DOHH2 (cell line): ENCODE measurements around the gene SEL1L3.

Experiments used
- H3F3A ChIP-seq: fragments of 200-600 bp; sonication (generic), shearing (Covaris generic); 2 replicates; pipeline ENCODE4 v1.6.0; 2016; ENCODE audit warnings: antibody characterized with exemption, mild to moderate bottlenecking; ENCODE audit not compliant: control insufficient read depth, insufficient read depth
- H3K27ac ChIP-seq: fragments of 200-600 bp; sonication (generic); 2 replicates; pipeline ENCODE4 v1.5.1; 2014; ENCODE audit warnings: low read depth, mild to moderate bottlenecking, low read length, moderate library complexity
- H3K27me3 ChIP-seq: fragments of 200-600 bp; sonication (generic); 2 replicates; pipeline ENCODE4 v1.6.1; 2014; ENCODE audit warnings: mild to moderate bottlenecking, low read length, mixed read lengths; ENCODE audit not compliant: control insufficient read depth
- H3K36me3 ChIP-seq: fragments of 200-600 bp; sonication (generic); 2 replicates; pipeline ENCODE4 v1.6.1; 2014; ENCODE audit warnings: mild to moderate bottlenecking, low read length, moderate library complexity, mixed read lengths; ENCODE audit not compliant: control insufficient read depth
- H3K4me1 ChIP-seq: fragments of 200-600 bp; sonication (generic); 2 replicates; pipeline ENCODE4 v1.6.1; 2014; ENCODE audit warnings: mild to moderate bottlenecking, low read length, mixed read lengths; ENCODE audit not compliant: control insufficient read depth
- H3K4me2 ChIP-seq: fragments of 200-600 bp; sonication (generic); 2 replicates; pipeline ENCODE4 v1.6.0; 2014; ENCODE audit warnings: mild to moderate bottlenecking, low read length, moderate library complexity
- H3K4me3 ChIP-seq: fragments of 200-600 bp; sonication (generic); 2 replicates; pipeline ENCODE4 v1.5.1; 2014; ENCODE audit warnings: mild to moderate bottlenecking, low read length, mixed read lengths
- H3K79me2 ChIP-seq: fragments of 200-600 bp; sonication (generic); 2 replicates; pipeline ENCODE4 v1.6.1; 2014; ENCODE audit warnings: mild to moderate bottlenecking, low read length, mixed read lengths; ENCODE audit not compliant: control insufficient read depth
- H3K9me2 ChIP-seq: fragments of 200-600 bp; sonication (generic); replicated peaks from 2 replicates; pipeline ENCODE4 v1.6.1; 2014; ENCODE audit warnings: mild to moderate bottlenecking, low read length, mixed read lengths; ENCODE audit not compliant: control insufficient read depth
- H3K9me3 ChIP-seq: fragments of 200-600 bp; sonication (generic); 2 replicates; pipeline ENCODE4 v1.6.1; 2014; ENCODE audit warnings: antibody characterized with exemption, low read length, mixed read lengths; ENCODE audit not compliant: control insufficient read depth, insufficient read depth
- H4K20me1 ChIP-seq: fragments of 200-600 bp; sonication (generic); 2 replicates; pipeline ENCODE4 v1.6.0; 2014; ENCODE audit warnings: low read depth, mild to moderate bottlenecking, antibody characterized with exemption, low read length, moderate library complexity; ENCODE audit not compliant: control insufficient read depth, insufficient read depth
- EZH2phosphoT487 ChIP-seq: fragments of 200-600 bp; sonication (generic); IDR thresholded peaks from 2 replicates; pipeline ENCODE4 v1.6.1; 2017; ENCODE audit warnings: borderline replicate concordance, mild to moderate bottlenecking, antibody characterized with exemption, low read length, moderate library complexity, mixed read lengths
- TF ChIP-seq, protein P1 (sequence below): fragments of 200-600 bp; sonication (generic); IDR thresholded peaks from one replicate; pipeline ENCODE4 v1.5.1; 2014; ENCODE audit warnings: antibody characterized with exemption, mild to moderate bottlenecking, low read depth, low read length; ENCODE audit not compliant: poor library complexity, severe bottlenecking

SEL1L3 gene

DNA sequence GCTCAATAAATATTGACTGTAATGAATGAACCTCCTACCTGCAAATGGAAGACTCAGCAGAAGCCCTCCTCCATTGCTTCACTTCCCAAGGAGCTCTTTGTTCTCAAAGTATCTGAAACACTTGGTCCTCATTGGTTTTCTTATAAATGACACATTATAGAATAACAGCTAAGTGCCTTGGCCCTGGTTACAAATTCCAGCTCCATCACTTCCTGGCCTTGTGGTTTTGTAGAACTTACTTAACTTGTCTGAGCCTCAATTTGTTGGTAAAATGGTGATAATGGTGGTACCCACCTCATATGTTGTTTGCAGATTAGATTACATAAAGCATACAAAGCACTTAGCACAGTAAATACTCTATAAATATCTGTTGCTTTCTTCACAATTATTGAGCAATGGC lies 26.0 kb upstream of the SEL1L3 start:
- no peak overlapping the region for H3K4me2 ChIP-seq
- H3K4me3 ChIP-seq, result no peak overlapping the region
- H3K27me3 ChIP-seq, result no peaks in the 10 kb centered on the region
- H3K9me3 ChIP-seq, result no peaks in the 10 kb centered on the region
- H3K4me1 ChIP-seq, result peaks cover 35% of the 10 kb centered on the region
- no peaks in the 10 kb centered on the region for H3K9me2 ChIP-seq
- TF ChIP-seq, protein P1, sequence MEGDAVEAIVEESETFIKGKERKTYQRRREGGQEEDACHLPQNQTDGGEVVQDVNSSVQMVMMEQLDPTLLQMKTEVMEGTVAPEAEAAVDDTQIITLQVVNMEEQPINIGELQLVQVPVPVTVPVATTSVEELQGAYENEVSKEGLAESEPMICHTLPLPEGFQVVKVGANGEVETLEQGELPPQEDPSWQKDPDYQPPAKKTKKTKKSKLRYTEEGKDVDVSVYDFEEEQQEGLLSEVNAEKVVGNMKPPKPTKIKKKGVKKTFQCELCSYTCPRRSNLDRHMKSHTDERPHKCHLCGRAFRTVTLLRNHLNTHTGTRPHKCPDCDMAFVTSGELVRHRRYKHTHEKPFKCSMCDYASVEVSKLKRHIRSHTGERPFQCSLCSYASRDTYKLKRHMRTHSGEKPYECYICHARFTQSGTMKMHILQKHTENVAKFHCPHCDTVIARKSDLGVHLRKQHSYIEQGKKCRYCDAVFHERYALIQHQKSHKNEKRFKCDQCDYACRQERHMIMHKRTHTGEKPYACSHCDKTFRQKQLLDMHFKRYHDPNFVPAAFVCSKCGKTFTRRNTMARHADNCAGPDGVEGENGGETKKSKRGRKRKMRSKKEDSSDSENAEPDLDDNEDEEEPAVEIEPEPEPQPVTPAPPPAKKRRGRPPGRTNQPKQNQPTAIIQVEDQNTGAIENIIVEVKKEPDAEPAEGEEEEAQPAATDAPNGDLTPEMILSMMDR, result no peak
- no peak for TF ChIP-seq EZH2phosphoT487
- H3K36me3 ChIP-seq, result no peaks in the 10 kb centered on the region; the same call in 1 of the 2 replicates
- H3K79me2 ChIP-seq, result no peaks in the 10 kb centered on the region; the same call in 1 of the 2 replicates
- no peak overlapping the region for H3K27ac ChIP-seq
- H4K20me1 ChIP-seq, result no peaks in the 10 kb centered on the region
- no peaks in the 10 kb centered on the region for H3F3A ChIP-seq

DNA sequence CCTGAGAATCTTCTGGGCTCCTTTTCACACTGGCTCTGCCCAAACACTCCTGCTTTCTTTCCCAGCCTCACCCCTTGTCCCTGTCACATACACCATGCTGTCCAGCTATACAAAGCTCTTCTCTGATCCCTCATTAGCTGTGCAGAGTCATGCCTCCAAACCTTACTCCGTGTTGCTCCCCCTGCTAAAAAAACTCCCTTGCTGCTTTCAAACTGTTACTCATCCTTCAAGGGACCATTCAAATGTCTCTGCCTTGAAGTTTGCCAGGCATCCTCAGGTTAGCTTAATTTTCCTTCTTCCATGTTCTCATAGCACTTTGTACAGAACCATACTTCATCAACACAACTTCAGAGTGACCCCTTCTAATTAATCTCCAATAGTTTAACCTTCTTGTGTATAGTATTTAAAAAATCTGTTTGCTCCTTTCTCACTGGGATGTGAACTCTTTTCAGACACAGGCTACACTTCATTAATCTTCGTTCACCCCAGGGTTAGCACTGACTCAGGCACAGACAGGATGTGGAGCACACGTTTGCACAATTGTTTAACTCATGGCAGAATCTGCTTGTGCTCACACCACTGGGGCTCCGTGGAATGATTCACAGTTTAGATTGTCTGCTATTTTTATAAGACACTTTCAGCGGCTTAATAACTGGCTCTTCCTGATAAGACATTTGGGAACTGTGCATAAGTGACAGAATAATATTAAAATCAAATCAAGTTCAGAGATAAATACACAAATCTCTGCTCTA lies 21.4 kb upstream of the SEL1L3 start:
- H3F3A ChIP-seq, result peaks cover 24% of the 10 kb centered on the region
- H3K4me1 ChIP-seq, result peaks cover 65% of the 10 kb centered on the region
- H3K36me3 ChIP-seq, result no peaks in the 10 kb centered on the region; the same call in 1 of the 2 replicates
- no peak for TF ChIP-seq EZH2phosphoT487
- TF ChIP-seq, protein P1, result no peak
- peak overlapping the region; percentile 74 for H3K4me2 ChIP-seq
- H3K9me2 ChIP-seq, result no peaks in the 10 kb centered on the region
- no peaks in the 10 kb centered on the region for H4K20me1 ChIP-seq
- H3K27ac ChIP-seq, result peak overlapping the region; percentile 68
- no peaks in the 10 kb centered on the region for H3K9me3 ChIP-seq
- peaks cover 2% of the 10 kb centered on the region; the same call in 1 of the 2 replicates for H3K79me2 ChIP-seq
- peak overlapping the region; percentile 51 for H3K4me3 ChIP-seq
- H3K27me3 ChIP-seq, result no peaks in the 10 kb centered on the region

GRCh38 chr4:25883565-25883964 lies 20.8 kb upstream of the SEL1L3 start:
- Histone ChIP-seq H3F3A (peaks cover 29% of the 10 kb centered on the region), H3K9me2 (no peaks in the 10 kb centered on the region), H3K4me2 (peak overlapping the region; percentile 74), H4K20me1 (no peaks in the 10 kb centered on the region), H3K27ac (peak overlapping the region; percentile 68), H3K4me1 (peaks cover 71% of the 10 kb centered on the region), H3K36me3 (no peaks in the 10 kb centered on the region; the same call in 1 of the 2 replicates), H3K79me2 (peaks cover 3% of the 10 kb centered on the region; the same call in 1 of the 2 replicates), H3K27me3 (no peaks in the 10 kb centered on the region), H3K4me3 (peak overlapping the region; percentile 51), H3K9me3 (no peaks in the 10 kb centered on the region)
- no peak for TF ChIP-seq EZH2phosphoT487
- TF ChIP-seq, protein P1, result no peak
